Esophagus (tissue), 2 donors: Measurements from ENCODE around the gene PPP1R9A. TPM values are rescaled to one million over a fixed set of nuclear protein-coding genes. Genes with fewer than 3 reads are reported as not detected.

Source experiments
- H3K27ac ChIP-seq, 2 donors: one replicate each; pipeline ENCODE4 v1.5.1; 2013; ENCODE audit warnings: low read depth in 2 of 2, mild to moderate bottlenecking in 2 of 2, inconsistent platforms in 1 of 2, low read length in 1 of 2, moderate library complexity in 1 of 2
- H3K27me3 ChIP-seq, 2 donors: one replicate each; pipeline ENCODE4 v1.6.1; 2013; ENCODE audit warnings: low read length in 2 of 2, control low read depth in 1 of 2, mild to moderate bottlenecking in 1 of 2; ENCODE audit not compliant: insufficient read depth in 2 of 2, control insufficient read depth in 1 of 2
- H3K36me3 ChIP-seq, 2 donors: one replicate each; pipeline ENCODE4 v1.6.1; 2013; ENCODE audit warnings: low read length in 1 of 2; ENCODE audit not compliant: control insufficient read depth in 2 of 2, insufficient read depth in 2 of 2
- H3K4me1 ChIP-seq, 2 donors: one replicate each; pipeline ENCODE4 v1.6.1; 2013; ENCODE audit warnings: low read length in 1 of 2; ENCODE audit not compliant: control insufficient read depth in 2 of 2, insufficient read depth in 2 of 2
- H3K4me3 ChIP-seq, 2 donors: one replicate each; pipeline ENCODE4 v1.5.1; 2013; ENCODE audit warnings: low read length in 2 of 2, mild to moderate bottlenecking in 2 of 2, low read depth in 1 of 2, moderate library complexity in 1 of 2
- H3K9me3 ChIP-seq, 2 donors: one replicate each; pipeline ENCODE4 v1.6.1; 2013; ENCODE audit warnings: mild to moderate bottlenecking in 2 of 2, low read depth in 1 of 2, low read length in 1 of 2, moderate library complexity in 1 of 2; ENCODE audit not compliant: control insufficient read depth in 2 of 2, insufficient read depth in 1 of 2
- WGBS, 2 donors: extraction: QIAGEN DNeasy Blood & Tissue Kit; methylation state at CpG; one replicate each; pipeline ENCODE4 v1.1.7; 2013; 5-methylcytosine and 5-hydroxymethylcytosine counted together
- polyA plus RNA-seq, 2 donors: library from polyadenylated mRNA; stranded (reverse); fragments of 200-250 nt; gene quantifications; one replicate each; pipeline ENCODE4 v1.2.3, GENCODE V29; 2013
- donor health status: healthy with polysubstance abuse.
- donor health status: Bipolar disorder and iron deficiency.

Gene PPP1R9A
- polyA plus RNA-seq, 2 donors, result 0.51 to 0.65 TPM

DNA sequence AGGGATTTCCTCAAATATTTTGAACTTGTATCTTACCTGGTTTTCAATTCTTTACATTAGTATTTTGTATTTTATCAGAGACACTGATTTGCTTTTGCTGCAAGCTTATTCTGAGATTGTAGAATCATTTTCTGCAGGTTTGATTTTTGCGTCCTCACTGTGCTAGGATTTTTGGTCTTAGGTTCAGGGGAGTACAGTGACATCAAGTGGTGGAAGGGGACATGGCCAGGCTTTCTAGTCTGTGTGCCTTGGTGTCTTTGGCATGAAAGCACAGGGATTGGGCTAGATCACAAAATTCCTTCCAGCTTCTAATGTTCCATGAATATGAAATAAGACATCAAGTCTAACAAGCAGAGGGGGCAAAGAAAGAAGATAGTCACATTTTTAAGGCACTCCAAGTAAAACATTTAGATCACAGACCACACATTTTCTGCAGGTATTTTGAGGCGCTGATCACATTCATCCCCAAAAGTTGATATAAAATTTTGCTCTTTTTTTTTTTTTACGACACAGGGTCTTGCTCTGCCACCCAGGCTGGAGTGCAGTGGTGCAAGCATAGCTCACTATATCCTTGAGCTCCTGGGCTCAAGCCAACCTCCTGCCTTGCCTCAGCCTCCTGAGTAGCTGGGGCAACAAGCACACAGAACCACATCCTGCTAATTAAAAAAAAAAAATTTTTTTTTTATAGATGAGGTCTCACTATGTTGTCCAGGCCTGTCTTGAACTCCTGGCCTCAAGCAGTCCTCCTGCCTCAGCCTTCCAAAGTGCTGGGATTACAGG, 292.6 kb downstream of the PPP1R9A start:
- Histone ChIP-seq H3K9me3 (no peaks in the 10 kb centered on the region), H3K27ac (no peak overlapping the region), H3K4me3 (no peak overlapping the region), H3K27me3 (no peaks in the 10 kb centered on the region), H3K4me1 (no peaks in the 10 kb centered on the region), H3K36me3 (no peaks in the 10 kb centered on the region)
- 62 to 63% methylated on average over 3 of the region's 3 CpGs for WGBS, 2 donors

DNA sequence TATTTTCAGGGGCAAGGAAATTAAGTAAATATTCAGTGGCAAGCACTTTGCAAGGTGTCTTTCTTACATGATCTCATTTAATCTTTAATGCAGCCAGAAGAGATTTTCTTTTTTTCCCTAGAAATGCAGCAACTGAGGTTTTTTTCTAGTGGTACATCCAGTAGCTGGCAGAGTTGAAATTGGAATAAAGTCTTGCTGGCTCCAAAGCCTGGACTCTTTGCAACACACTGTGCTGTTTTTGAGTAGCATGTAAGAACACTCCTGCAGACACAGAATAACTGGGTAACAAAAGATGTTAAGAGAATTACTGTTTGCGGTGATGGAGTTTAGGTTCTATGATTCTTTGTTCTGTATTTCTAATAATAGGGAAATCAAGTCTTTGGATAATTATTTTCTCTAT, 293.3 kb downstream of the PPP1R9A start:
- 87 to 93% methylated on average over 1 of the region's 1 CpG for WGBS, 2 donors

DNA sequence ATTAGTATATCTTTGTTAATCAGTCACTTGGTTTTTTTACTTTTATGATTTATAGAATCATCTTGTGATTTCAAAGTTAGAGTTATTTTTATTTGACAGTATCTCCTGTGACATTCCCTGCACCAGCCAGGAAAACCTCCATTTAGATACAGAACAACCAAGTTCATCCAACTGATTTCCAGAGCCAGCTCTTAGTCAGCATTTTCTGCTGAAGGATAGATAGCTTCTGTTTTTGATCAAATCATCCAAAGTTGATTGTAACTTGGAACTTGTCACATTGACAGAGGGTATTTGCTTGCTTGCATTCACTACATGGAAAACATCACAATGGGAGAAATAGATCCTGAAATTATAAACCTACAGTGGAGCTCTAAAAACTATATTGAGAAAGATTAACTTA, 294.3 kb downstream of the PPP1R9A start:
- Histone ChIP-seq H3K4me3 (no peak overlapping the region), H3K36me3 (no peaks in the 10 kb centered on the region), H3K27me3 (no peaks in the 10 kb centered on the region), H3K4me1 (no peaks in the 10 kb centered on the region), H3K9me3 (no peaks in the 10 kb centered on the region), H3K27ac (no peak overlapping the region)

More for the DNA sequence above, 293.3 kb downstream of the PPP1R9A start:
- H3K4me3 ChIP-seq, result no peak overlapping the region
- H3K36me3 ChIP-seq, result no peaks in the 10 kb centered on the region
- H3K9me3 ChIP-seq, result no peaks in the 10 kb centered on the region
- H3K27me3 ChIP-seq, result no peaks in the 10 kb centered on the region
- H3K4me1 ChIP-seq, result no peaks in the 10 kb centered on the region
- no peak overlapping the region for H3K27ac ChIP-seq

DNA sequence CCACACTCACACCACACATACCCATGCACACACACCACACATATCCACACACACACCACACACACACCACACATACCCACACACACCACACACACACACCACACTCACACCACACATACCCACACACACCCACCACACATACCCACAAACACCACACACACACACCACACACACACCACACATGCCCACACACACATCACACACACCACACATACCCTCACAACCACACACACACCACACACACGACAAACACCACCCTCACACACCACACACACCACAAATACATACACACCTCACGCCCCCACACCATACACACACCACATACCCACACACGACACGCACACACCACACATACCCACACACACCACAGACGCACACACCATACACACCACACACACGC, 297.2 kb downstream of the PPP1R9A start:
- no peaks in the 10 kb centered on the region for H3K9me3 ChIP-seq
- H3K4me3 ChIP-seq, result no peak overlapping the region
- no peaks in the 10 kb centered on the region for H3K27me3 ChIP-seq
- WGBS, 2 donors, result 90 to 94% methylated on average over 6 of the region's 6 CpGs
- H3K27ac ChIP-seq, result no peak overlapping the region
- no peaks in the 10 kb centered on the region for H3K4me1 ChIP-seq
- H3K36me3 ChIP-seq, result no peaks in the 10 kb centered on the region

DNA sequence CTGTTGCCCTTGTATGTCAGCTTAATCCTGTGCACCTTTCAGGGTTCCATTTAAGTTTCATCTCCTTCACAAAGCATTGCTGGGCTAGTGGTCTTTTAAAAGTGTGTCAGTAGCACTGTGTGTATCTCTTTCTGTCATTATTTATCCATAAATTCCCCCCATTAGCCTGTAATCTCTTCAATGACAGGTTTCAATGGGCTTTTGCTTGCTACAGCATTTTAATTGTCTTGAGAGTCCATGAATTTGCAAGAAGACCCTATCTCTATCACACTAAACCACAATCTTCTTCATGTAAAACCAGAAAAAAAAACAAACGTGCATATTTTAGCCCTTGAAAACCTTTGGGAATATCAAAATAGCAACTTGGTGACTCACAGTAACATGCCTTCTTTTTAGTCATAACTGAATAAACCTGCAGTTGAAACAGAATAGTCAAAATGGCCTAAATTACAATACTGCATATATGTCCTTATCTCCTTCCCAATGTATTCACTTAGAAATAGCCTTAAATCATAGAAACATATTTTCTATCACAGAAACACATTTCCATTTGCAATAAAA, 298.4 kb downstream of the PPP1R9A start:
- no peaks in the 10 kb centered on the region for H3K9me3 ChIP-seq
- WGBS, 2 donors, result 23 to 44% methylated on average over 1 of the region's 1 CpG
- no peak overlapping the region for H3K4me3 ChIP-seq
- H3K4me1 ChIP-seq, result no peaks in the 10 kb centered on the region
- H3K36me3 ChIP-seq, result no peaks in the 10 kb centered on the region
- no peak overlapping the region for H3K27ac ChIP-seq
- H3K27me3 ChIP-seq, result no peaks in the 10 kb centered on the region

DNA sequence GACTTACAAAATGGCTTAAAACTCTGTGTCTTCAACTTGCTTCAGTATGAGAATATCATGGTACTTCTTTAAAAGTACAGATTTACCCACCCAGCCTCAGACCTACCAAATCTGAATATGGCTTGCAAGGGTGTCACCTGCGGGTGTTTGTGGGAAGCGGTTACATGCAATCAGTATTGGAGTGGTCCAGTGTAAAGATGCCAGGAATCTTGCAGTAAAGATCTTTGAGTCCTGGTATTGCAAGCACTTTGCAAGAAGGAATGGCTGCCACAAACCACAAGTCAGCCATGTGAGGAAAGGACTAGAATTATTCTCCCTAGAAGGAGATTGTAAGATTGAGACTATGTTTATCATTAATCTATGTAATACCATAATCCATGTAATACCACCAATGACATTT, 301.9 kb downstream of the PPP1R9A start:
- Histone ChIP-seq H3K36me3 (no peaks in the 10 kb centered on the region), H3K27me3 (no peaks in the 10 kb centered on the region), H3K9me3 (no peaks in the 10 kb centered on the region), H3K4me3 (no peak overlapping the region), H3K4me1 (no peaks in the 10 kb centered on the region), H3K27ac (no peak overlapping the region)
- WGBS, 2 donors, result 91 to 94% methylated on average over 2 of the region's 2 CpGs

DNA sequence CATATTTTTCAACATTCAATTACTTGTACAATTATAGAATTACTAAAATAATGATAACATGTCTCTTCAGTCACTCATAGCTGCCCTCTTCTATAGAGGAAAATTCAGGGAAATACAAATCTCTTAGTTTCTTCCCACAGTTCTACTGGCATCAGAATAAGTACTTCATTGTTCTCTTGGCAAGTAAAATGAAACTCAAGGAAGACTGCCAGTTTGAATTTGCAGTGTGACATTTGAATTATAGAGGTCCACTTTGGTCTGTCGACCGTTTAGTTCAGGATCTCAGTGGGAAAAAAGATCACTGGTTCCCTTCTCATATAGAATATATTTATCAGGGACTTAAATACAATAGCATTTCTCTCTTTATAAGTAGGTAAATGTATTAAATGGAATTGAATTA, 302.4 kb downstream of the PPP1R9A start:
- no peak overlapping the region for H3K4me3 ChIP-seq
- no peaks in the 10 kb centered on the region for H3K27me3 ChIP-seq
- 55 to 65% methylated on average over 2 of the region's 2 CpGs for WGBS, 2 donors
- no peak overlapping the region for H3K27ac ChIP-seq
- no peaks in the 10 kb centered on the region for H3K36me3 ChIP-seq
- H3K9me3 ChIP-seq, result no peaks in the 10 kb centered on the region
- H3K4me1 ChIP-seq, result no peaks in the 10 kb centered on the region

DNA sequence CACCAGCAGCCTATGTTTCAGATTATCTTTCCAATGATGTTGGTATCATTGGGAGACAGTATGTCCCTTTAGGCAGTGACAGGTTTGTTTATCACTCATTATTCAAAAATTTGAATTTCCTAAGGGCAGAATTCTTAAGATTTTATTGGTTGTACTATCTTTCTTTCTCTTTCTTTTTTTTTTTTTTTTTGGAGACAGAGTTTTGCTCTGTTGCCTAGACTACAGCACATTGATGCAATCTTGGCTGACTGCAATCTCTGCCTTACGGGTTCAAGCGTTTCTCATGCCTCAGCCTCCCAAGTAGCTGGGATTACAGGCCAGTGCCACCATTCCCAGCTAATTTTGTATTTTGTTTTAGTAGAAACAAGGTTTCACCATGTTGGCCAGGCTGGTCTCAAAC, 305.8 kb downstream of the PPP1R9A start:
- Histone ChIP-seq H3K4me3 (no peak overlapping the region), H3K27ac (no peak overlapping the region), H3K9me3 (no peaks in the 10 kb centered on the region), H3K27me3 (no peaks in the 10 kb centered on the region), H3K36me3 (no peaks in the 10 kb centered on the region), H3K4me1 (no peaks in the 10 kb centered on the region)
- WGBS, 2 donors, result 74 to 85% methylated on average over 2 of the region's 2 CpGs

DNA sequence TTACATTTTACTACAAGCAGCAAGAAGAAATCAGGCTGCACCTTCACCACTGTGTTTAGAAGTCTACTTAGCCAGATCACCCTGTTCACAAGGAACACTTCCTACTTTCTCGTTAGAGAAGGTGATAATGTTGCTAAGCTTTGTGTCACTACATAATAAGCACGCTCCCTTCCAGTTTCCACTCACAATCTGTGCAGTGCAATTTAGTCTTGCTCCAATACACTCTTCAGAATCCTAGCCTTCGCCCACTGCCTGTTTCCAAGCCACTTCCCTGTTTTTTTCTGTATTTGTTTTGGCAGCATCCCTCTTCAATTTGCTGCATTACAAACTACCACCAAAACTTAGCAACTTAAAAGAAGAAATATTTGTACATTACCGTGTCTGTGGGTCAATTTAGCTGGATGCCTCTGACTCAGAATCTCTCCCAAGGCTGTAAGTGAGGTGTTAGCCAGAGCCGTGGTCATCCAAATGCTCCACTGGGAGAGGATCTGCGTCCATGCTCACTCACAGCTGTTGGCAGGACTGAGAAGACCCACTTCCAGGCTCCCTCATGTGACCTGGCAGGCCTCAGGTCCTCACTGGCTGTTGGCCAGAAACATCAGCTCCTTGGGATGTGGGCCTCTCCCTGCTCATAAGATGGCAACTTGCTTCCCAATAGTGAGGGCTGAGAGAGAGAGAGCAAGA, 306.6 kb downstream of the PPP1R9A start:
- 70 to 78% methylated on average over 6 of the region's 6 CpGs for WGBS, 2 donors
- Histone ChIP-seq H3K36me3 (no peaks in the 10 kb centered on the region), H3K9me3 (no peaks in the 10 kb centered on the region), H3K27me3 (no peaks in the 10 kb centered on the region), H3K4me3 (no peak overlapping the region), H3K4me1 (no peaks in the 10 kb centered on the region), H3K27ac (no peak overlapping the region)
